ENCODE measurements around the gene ENTPD6. TPM values are rescaled to one million over a fixed set of nuclear protein-coding genes. Genes with fewer than 3 reads are reported as not detected.

ENTPD6 gene
- total and polyA plus RNA-seq, 2 of the 4 experiments (the other 2 are of a cell fraction), result 61.1 to 98.6 TPM

DNA sequence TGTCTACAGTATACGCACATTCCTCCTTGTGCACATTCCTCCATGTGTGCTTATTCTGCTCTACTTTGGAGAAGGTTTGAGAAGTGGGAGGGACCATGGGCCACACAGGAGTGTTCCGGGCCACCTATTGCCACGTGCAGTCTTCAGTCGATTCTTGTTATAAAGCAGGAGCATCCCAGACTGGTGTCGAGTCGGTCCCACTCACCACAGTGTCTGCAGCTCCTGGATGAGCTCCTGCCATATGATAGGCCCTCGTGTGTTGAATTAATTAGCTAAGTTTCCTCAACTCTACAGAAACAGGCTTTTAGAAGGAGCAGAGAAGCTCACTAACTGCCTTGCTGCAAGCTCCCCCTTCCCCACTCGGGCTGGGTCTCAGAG, 22.6 kb downstream of the ENTPD6 start:
- H3K27me3 ChIP-seq (ENCODE audit: control insufficient read depth, insufficient read depth, low read length), result no peaks in the 10 kb centered on the region

More for the DNA sequence above, 22.6 kb downstream of the ENTPD6 start:
- H2BK20ac ChIP-seq (ENCODE audit: low read depth, low read length), result no peak overlapping the region
- no peak overlapping the region for H3K27ac ChIP-seq (ENCODE audit: insufficient read depth, low read length)
- no peak overlapping the region for H4K91ac ChIP-seq (ENCODE audit: insufficient read depth, low read depth, low read length)
- no peaks in the 10 kb centered on the region for H3K79me1 ChIP-seq (ENCODE audit: low read depth in 1 of 2, low read length in 2 of 2)
- no TSS peak for BruUV-seq (replicated peaks)
- 83% methylated on average over 2 of the region's 8 CpGs; no CpG with 5 or more reads in 1 of the 2 experiments for WGBS, 2 experiments (ENCODE audit: extremely low coverage in 2 of 2, insufficient read length in 1 of 2)
- CTCF ChIA-PET, result no interaction called here
- no peaks in the 10 kb centered on the region; the same call in 1 of the 2 replicates for H3K9me1 ChIP-seq (ENCODE audit: insufficient read depth, low read length)
- H3K18ac ChIP-seq (ENCODE audit: low read depth, low read length), result no peak overlapping the region
- TF ChIP-seq MAFK (IDR thresholded peaks at IDR 0.05; ENCODE audit: low read depth, low read length), result no peak
- TF ChIP-seq FOS (IDR thresholded peaks at IDR 0.05; ENCODE audit: low read depth, low read length), result no peak
- TF ChIP-seq NFE2L2 (IDR thresholded peaks at IDR 0.05; ENCODE audit: low read depth, low read length), result no peak
- no peak for TF ChIP-seq CEBPB (IDR thresholded peaks at IDR 0.05; ENCODE audit: low read depth, low read length)
- TF ChIP-seq, protein P1, sequence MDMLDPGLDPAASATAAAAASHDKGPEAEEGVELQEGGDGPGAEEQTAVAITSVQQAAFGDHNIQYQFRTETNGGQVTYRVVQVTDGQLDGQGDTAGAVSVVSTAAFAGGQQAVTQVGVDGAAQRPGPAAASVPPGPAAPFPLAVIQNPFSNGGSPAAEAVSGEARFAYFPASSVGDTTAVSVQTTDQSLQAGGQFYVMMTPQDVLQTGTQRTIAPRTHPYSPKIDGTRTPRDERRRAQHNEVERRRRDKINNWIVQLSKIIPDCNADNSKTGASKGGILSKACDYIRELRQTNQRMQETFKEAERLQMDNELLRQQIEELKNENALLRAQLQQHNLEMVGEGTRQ (IDR thresholded peaks at IDR 0.05; ENCODE audit: low read depth, low read length), result no peak
- TF ChIP-seq MXI1 (IDR thresholded peaks at IDR 0.05; ENCODE audit: borderline replicate concordance, low read depth, low read length), result no peak
- TF ChIP-seq POLR2A (IDR thresholded peaks at IDR 0.05; ENCODE audit: low read depth, low read length), result no peak
- TF ChIP-seq, protein P2, sequence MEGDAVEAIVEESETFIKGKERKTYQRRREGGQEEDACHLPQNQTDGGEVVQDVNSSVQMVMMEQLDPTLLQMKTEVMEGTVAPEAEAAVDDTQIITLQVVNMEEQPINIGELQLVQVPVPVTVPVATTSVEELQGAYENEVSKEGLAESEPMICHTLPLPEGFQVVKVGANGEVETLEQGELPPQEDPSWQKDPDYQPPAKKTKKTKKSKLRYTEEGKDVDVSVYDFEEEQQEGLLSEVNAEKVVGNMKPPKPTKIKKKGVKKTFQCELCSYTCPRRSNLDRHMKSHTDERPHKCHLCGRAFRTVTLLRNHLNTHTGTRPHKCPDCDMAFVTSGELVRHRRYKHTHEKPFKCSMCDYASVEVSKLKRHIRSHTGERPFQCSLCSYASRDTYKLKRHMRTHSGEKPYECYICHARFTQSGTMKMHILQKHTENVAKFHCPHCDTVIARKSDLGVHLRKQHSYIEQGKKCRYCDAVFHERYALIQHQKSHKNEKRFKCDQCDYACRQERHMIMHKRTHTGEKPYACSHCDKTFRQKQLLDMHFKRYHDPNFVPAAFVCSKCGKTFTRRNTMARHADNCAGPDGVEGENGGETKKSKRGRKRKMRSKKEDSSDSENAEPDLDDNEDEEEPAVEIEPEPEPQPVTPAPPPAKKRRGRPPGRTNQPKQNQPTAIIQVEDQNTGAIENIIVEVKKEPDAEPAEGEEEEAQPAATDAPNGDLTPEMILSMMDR (conservative IDR thresholded peaks at IDR 0.05; ENCODE audit: low read depth, low read length), result no peak
- TF ChIP-seq, protein P3, sequence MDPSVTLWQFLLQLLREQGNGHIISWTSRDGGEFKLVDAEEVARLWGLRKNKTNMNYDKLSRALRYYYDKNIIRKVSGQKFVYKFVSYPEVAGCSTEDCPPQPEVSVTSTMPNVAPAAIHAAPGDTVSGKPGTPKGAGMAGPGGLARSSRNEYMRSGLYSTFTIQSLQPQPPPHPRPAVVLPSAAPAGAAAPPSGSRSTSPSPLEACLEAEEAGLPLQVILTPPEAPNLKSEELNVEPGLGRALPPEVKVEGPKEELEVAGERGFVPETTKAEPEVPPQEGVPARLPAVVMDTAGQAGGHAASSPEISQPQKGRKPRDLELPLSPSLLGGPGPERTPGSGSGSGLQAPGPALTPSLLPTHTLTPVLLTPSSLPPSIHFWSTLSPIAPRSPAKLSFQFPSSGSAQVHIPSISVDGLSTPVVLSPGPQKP (IDR thresholded peaks at IDR 0.05; ENCODE audit: borderline replicate concordance, low read depth, low read length), result no peak
- TF ChIP-seq RFX5 (IDR thresholded peaks at IDR 0.05; ENCODE audit: low read depth, low read length), result no peak
- no peak for TF ChIP-seq CHD1 (IDR thresholded peaks at IDR 0.05; ENCODE audit: low read depth, low read length)
- no peak for TF ChIP-seq RCOR1 (IDR thresholded peaks at IDR 0.05; ENCODE audit: insufficient replicate concordance, low read length)
- H3K23ac ChIP-seq (ENCODE audit: low read depth, low read length), result no peak overlapping the region
- H3K9ac ChIP-seq (ENCODE audit: low read depth, low read length), result no peak overlapping the region
- H3K9me3 ChIP-seq (ENCODE audit: control insufficient read depth, insufficient read depth, low read length), result no peaks in the 10 kb centered on the region
- POLR2A ChIA-PET (ENCODE audit: unreplicated experiment), result no interaction called here
- in situ Hi-C loops (cut with MboI; ENCODE audit: low sequenced_read_pairs) (loop anchor here (10.0 kb wide), 2 partner anchors 47 to 167 kb away; no protein-coding TSS in a partner anchor), intact Hi-C loops (cut with micrococcal nuclease) (no loop called here), dilution Hi-C loops (cut with HindIII; ENCODE audit: low sequenced_read_pairs, unreplicated experiment) (no loop called here)
- H2AFZ ChIP-seq (replicated peaks; ENCODE audit: low read length, poor library complexity), result no peak overlapping the region
- no peak overlapping the region for H3K56ac ChIP-seq (ENCODE audit: extremely low read depth, insufficient read depth, low read length)
- H4K5ac ChIP-seq (ENCODE audit: low read depth, low read length), result no peak overlapping the region
- no peak overlapping the region for H3K14ac ChIP-seq (replicated peaks; ENCODE audit: low read depth, low read length)
- H2BK15ac ChIP-seq (ENCODE audit: low read depth, low read length), result no peak overlapping the region
- H2BK5ac ChIP-seq (ENCODE audit: low read depth, low read length, poor library complexity, severe bottlenecking), result no peak overlapping the region
- DNase-seq, result no peak
- H3K4me2 ChIP-seq (ENCODE audit: low read depth, low read length), result no peak overlapping the region
- no peak for ATAC-seq (ENCODE audit: low read depth)
- no peak overlapping the region for H3K4me3 ChIP-seq (ENCODE audit: insufficient read depth, low read depth, low read length)
- no peaks in the 10 kb centered on the region for H4K20me1 ChIP-seq (ENCODE audit: insufficient read depth, low read length)
- no peak overlapping the region for H4K8ac ChIP-seq (ENCODE audit: low read depth in 2 of 2, low read length in 2 of 2)
- H3K36me3 ChIP-seq (ENCODE audit: control insufficient read depth, insufficient read depth, low read length), result peaks cover 28% of the 10 kb centered on the region
- H2AK5ac ChIP-seq (ENCODE audit: low read depth, low read length), result no peak overlapping the region
- H3K4ac ChIP-seq (ENCODE audit: low read depth, low read length), result no peak overlapping the region
- no peak overlapping the region for H2AK9ac ChIP-seq (replicated peaks; ENCODE audit: low read depth, low read length, poor library complexity)
- peaks cover 2% of the 10 kb centered on the region; the same call in 1 of the 2 replicates for H3K4me1 ChIP-seq (ENCODE audit: control insufficient read depth, insufficient read depth, low read length)
- no peak overlapping the region for H2BK120ac ChIP-seq (ENCODE audit: low read depth, low read length)

Measured in IMR-90 (cell line).